Testis (tissue), 3 donors: ENCODE measurements around the gene RHBDL3. TPM values are rescaled to one million over a fixed set of nuclear protein-coding genes. Genes with fewer than 3 reads are reported as not detected.

ENCODE experiments used
- DNase-seq: peaks from one replicate; pipeline ENCODE4 v3.0.0-alpha.2; 2019
- H3K27ac ChIP-seq, 2 donors: fragments of 200-600 bp; sonication (generic); one replicate each; pipeline ENCODE4 v1.5.1; 2019
- H3K27me3 ChIP-seq: fragments of 200-600 bp; sonication (generic); one replicate; pipeline ENCODE4 v1.5.1; 2019
- H3K36me3 ChIP-seq: fragments of 200-600 bp; sonication (generic); one replicate; pipeline ENCODE4 v1.5.1; 2017; ENCODE audit warnings: low read depth; ENCODE audit errors: missing control alignments
- H3K4me1 ChIP-seq: fragments of 200-600 bp; sonication (generic); one replicate; pipeline ENCODE4 v1.5.1; 2019
- H3K4me3 ChIP-seq, 2 donors: fragments of 200-600 bp; sonication (generic); one replicate each; pipeline ENCODE4 v1.5.1; 2017 to 2019
- H3K9me3 ChIP-seq: fragments of 200-600 bp; sonication (generic); one replicate; pipeline ENCODE4 v1.5.1; 2017
- CTCF ChIP-seq, 3 experiments: fragments of 450-650 bp in 2 of 3; fragments of 200-600 bp in 1 of 3; sonication (generic) in 1 of 3; IDR thresholded peaks; one replicate each; pipeline ENCODE4 v1.5.1; 2016 to 2019; ENCODE audit warnings: antibody characterized with exemption in 3 of 3, mild to moderate bottlenecking in 2 of 3, moderate library complexity in 1 of 3
- POLR2A ChIP-seq: fragments of 450-650 bp; IDR thresholded peaks from one replicate; pipeline ENCODE4 v1.6.1; 2017; ENCODE audit warnings: antibody characterized with exemption, mild to moderate bottlenecking, moderate library complexity
- WGBS, 2 donors: methylation state at CpG; one replicate each; pipeline ENCODE4 v1.1.5; 2018; 5-methylcytosine and 5-hydroxymethylcytosine counted together
- intact Hi-C: fragments of 100-400 bp; cut with DNase I; formaldehyde crosslinking; loops from one replicate; pipeline ENCODE4 v1.15.1; 2023; ENCODE audit warnings: low total_unique reads
- polyA plus RNA-seq: library from polyadenylated mRNA; stranded (reverse); fragments of 350-450 nt; fragmentation: Illumina TruSeq; extraction: RNeasy Lipid Tissue Mini Kit (QIAGEN cat#74804); gene quantifications from one replicate; pipeline ENCODE4 v1.2.3, GENCODE V29; 2014; ENCODE audit warnings: low read depth, low replicate concordance; ENCODE audit not compliant: insufficient read depth
- total RNA-seq, 2 donors: library from RNA; depleted of rRNA; stranded (reverse); fragments of >200 nt; gene quantifications; one replicate each; pipeline ENCODE4 v1.2.3, GENCODE V29; 2016

The RHBDL3 gene
- total and polyA plus RNA-seq, 3 donors from 2014 or later: 3.5 to 4.5 (median 4.1) TPM

GRCh38 chr17:32298721-32299579 is 33.3 kb downstream of the RHBDL3 start:
- intact Hi-C loops: no loop called here
- DNase-seq: no peak
- Histone ChIP-seq H3K36me3 (no peaks in the 10 kb centered on the region), H3K9me3 (no peaks in the 10 kb centered on the region), H3K27ac (no peak overlapping the region), H3K4me3 (no peak overlapping the region), H3K27me3 (no peaks in the 10 kb centered on the region), H3K4me1 (peaks cover 10% of the 10 kb centered on the region)
- WGBS, 2 donors: 62 to 75% methylated on average over 12 to 13 of the region's 13 CpGs
- TF ChIP-seq CTCF (IDR thresholded peaks at IDR 0.05) (no peak), POLR2A (no peak)

- Histone ChIP-seq H3K27me3 (no peaks in the 10 kb centered on the region), H3K9me3 (no peaks in the 10 kb centered on the region), H3K27ac (no peak overlapping the region), H3K4me3 (no peak overlapping the region), H3K36me3 (no peaks in the 10 kb centered on the region), H3K4me1 (peaks cover 10% of the 10 kb centered on the region)
- intact Hi-C loops: no loop called here
- DNase-seq: no peak
- WGBS, 2 donors: 85 to 92% methylated on average over 7 of the region's 7 CpGs
- TF ChIP-seq CTCF (IDR thresholded peaks at IDR 0.05) (no peak), POLR2A (no peak)
These were observed 34.0 kb downstream of the RHBDL3 start for GRCh38 chr17:32299580-32300164.

GRCh38 chr17:32302037-32302436 is 36.4 kb downstream of the RHBDL3 start:
- WGBS, 2 donors: 85 to 89% methylated on average over 4 of the region's 4 CpGs

GRCh38 chr17:32302860-32303649 is 37.4 kb downstream of the RHBDL3 start:
- no peak for DNase-seq
- Histone ChIP-seq H3K27me3 (no peaks in the 10 kb centered on the region), H3K27ac (no peak overlapping the region), H3K36me3 (no peaks in the 10 kb centered on the region), H3K4me1 (peaks cover 10% of the 10 kb centered on the region), H3K9me3 (no peaks in the 10 kb centered on the region), H3K4me3 (no peak overlapping the region)
- intact Hi-C loops: no loop called here
- no peak for TF ChIP-seq POLR2A
- TF ChIP-seq CTCF (IDR thresholded peaks at IDR 0.05): no peak
- 64 to 67% methylated on average over 5 to 10 of the region's 10 CpGs for WGBS, 2 donors

More at GRCh38 chr17:32302037-32302436, 36.4 kb downstream of the RHBDL3 start:
- Histone ChIP-seq H3K4me3 (no peak overlapping the region), H3K9me3 (no peaks in the 10 kb centered on the region), H3K4me1 (peaks cover 10% of the 10 kb centered on the region), H3K27me3 (no peaks in the 10 kb centered on the region), H3K36me3 (no peaks in the 10 kb centered on the region), H3K27ac (no peak overlapping the region)
- TF ChIP-seq POLR2A (no peak), CTCF (IDR thresholded peaks at IDR 0.05) (no peak)
- intact Hi-C loops: no loop called here
- no peak for DNase-seq
